ENCODE results near the gene DGAT2L6. TPM values are rescaled to one million over a fixed set of nuclear protein-coding genes. Genes with fewer than 3 reads are reported as not detected.

Gene DGAT2L6
- total RNA-seq (2022; extraction: Qiagen RNA extraction; ENCODE audit: low read depth) = not detected in 5 replicates

GRCh38 chrX:70176938-70177533 is at the start of gene DGAT2L6:
Gene DGAT2L6, plus strand, starts transcription at chrX:70177483. Its CDS starts 100 bp downstream, at chrX:70177583.

GRCh38 chrX:70133303-70134115 is 43.8 kb upstream of the DGAT2L6 start, which contains the start of gene IGBP1:
Gene IGBP1, plus strand, starts transcription at chrX:70133447. Its CDS starts 501 bp downstream, at chrX:70133948.

GRCh38 chrX:70234355-70234754 is 57.1 kb downstream of the DGAT2L6 start, which contains the start of gene AWAT1:
Gene AWAT1, plus strand, starts transcription at chrX:70234655. Its CDS starts 41 bp downstream, at chrX:70234696.

Other genes starting within 250 kb of the DGAT2L6 start
- gene AWAT2, start 127.5 kb upstream of the DGAT2L6 start, total RNA-seq (2022; extraction: Qiagen RNA extraction; ENCODE audit: low read depth) = not detected in 5 replicates
- not detected in 5 replicates for gene OTUD6A, start 115.0 kb upstream of the DGAT2L6 start, total RNA-seq (2022; extraction: Qiagen RNA extraction; ENCODE audit: low read depth)
- gene IGBP1, start 44.0 kb upstream of the DGAT2L6 start, total RNA-seq (2022; extraction: Qiagen RNA extraction; ENCODE audit: low read depth) = 57.9 to 70.7 TPM (median 66.1 TPM) in 5 replicates
- not detected in 5 replicates for gene AWAT1, start 57.2 kb downstream of the DGAT2L6 start, total RNA-seq (2022; extraction: Qiagen RNA extraction; ENCODE audit: low read depth)
- gene P2RY4, start 82.7 kb downstream of the DGAT2L6 start, total RNA-seq (2022; extraction: Qiagen RNA extraction; ENCODE audit: low read depth) = 0.05 TPM in 1 of 5 replicates, not detected in the others
- gene ARR3, start 90.9 kb downstream of the DGAT2L6 start, total RNA-seq (2022; extraction: Qiagen RNA extraction; ENCODE audit: low read depth) = not detected in 5 replicates
- not detected in 5 replicates for gene RAB41, start 104.7 kb downstream of the DGAT2L6 start, total RNA-seq (2022; extraction: Qiagen RNA extraction; ENCODE audit: low read depth)
- gene PDZD11, start 112.4 kb downstream of the DGAT2L6 start, total RNA-seq (2022; extraction: Qiagen RNA extraction; ENCODE audit: low read depth) = 86.7 to 108 TPM (median 89.1 TPM) in 5 replicates
- 23.3 to 32.5 TPM (median 31.5 TPM) in 5 replicates for gene KIF4A, start 112.6 kb downstream of the DGAT2L6 start, total RNA-seq (2022; extraction: Qiagen RNA extraction; ENCODE audit: low read depth)
- 0.03 to 0.06 TPM in 2 of 5 replicates, not detected in the others for gene GDPD2, start 245.8 kb downstream of the DGAT2L6 start, total RNA-seq (2022; extraction: Qiagen RNA extraction; ENCODE audit: low read depth)

Measured in A549 treated with DMSO at 1 μM for 4 hours (cell line).